SJSA1 (cell line): ENCODE data around the gene TMEM151A. TPM values are rescaled to one million over a fixed set of nuclear protein-coding genes. Genes with fewer than 3 reads are reported as not detected.
A peak's percentile ranks its signal among the peaks of the same experiment; 100 is the strongest.
"Not testable (repeated sequence)": the region's sequence is repeated elsewhere in the genome, so short reads cannot be mapped to it uniquely, and the experiment has no call there.

Experiments
- DNase-seq, 2 experiments: peaks; one replicate each; pipeline ENCODE4 v3.0.0-alpha.2; 2015 to 2020; ENCODE audit warnings: low spot score in 2 of 2, low read depth in 1 of 2
- H3K27ac ChIP-seq: fragments of 250-450 bp; sonication (Bioruptor Pico); 2 replicates; pipeline ENCODE4 v1.5.1; 2020; ENCODE audit warnings: mild to moderate bottlenecking, moderate library complexity
- H3K27me3 ChIP-seq: fragments of 250-450 bp; sonication (Bioruptor Pico); replicated peaks from 2 replicates; pipeline ENCODE4 v1.5.1; 2020; ENCODE audit warnings: mild to moderate bottlenecking, moderate library complexity
- H3K36me3 ChIP-seq: fragments of 250-450 bp; sonication (Bioruptor Pico); 2 replicates; pipeline ENCODE4 v1.5.1; 2020; ENCODE audit warnings: mild to moderate bottlenecking
- H3K4me1 ChIP-seq: fragments of 250-450 bp; sonication (Bioruptor Pico); replicated peaks from 2 replicates; pipeline ENCODE4 v1.6.1; 2021; ENCODE audit warnings: mild to moderate bottlenecking
- H3K4me3 ChIP-seq: fragments of 250-450 bp; sonication (Bioruptor Pico); 2 replicates; pipeline ENCODE4 v1.5.1; 2020; ENCODE audit warnings: mild to moderate bottlenecking
- H3K9me3 ChIP-seq: fragments of 250-450 bp; sonication (Bioruptor Pico); replicated peaks from 2 replicates; pipeline ENCODE4 v1.5.1; 2020; ENCODE audit warnings: mild to moderate bottlenecking
- total RNA-seq: library from RNA; depleted of rRNA; stranded (reverse); fragments of >200 nt; shearing (Covaris generic); gene quantifications from 2 replicates; pipeline ENCODE4 v1.2.3, GENCODE V29; 2014

The TMEM151A gene
- total RNA-seq, 1 experiment from 2014 or later, result 0.61 TPM

GRCh38 chr11:66272596-66272995, 19.1 kb upstream of the TMEM151A start:
- no peak overlapping the region for H3K4me3 ChIP-seq
- no peaks in the 10 kb centered on the region for H3K9me3 ChIP-seq
- H3K27me3 ChIP-seq, result no peaks in the 10 kb centered on the region
- peaks cover 75% of the 10 kb centered on the region for H3K36me3 ChIP-seq
- peaks cover 14% of the 10 kb centered on the region for H3K4me1 ChIP-seq
- DNase-seq, result no peak
- H3K27ac ChIP-seq, result no peak overlapping the region

- peaks cover 16% of the 10 kb centered on the region for H3K4me1 ChIP-seq
- DNase-seq, result no peak
- peaks cover 72% of the 10 kb centered on the region for H3K36me3 ChIP-seq
- H3K9me3 ChIP-seq, result no peaks in the 10 kb centered on the region
- H3K27me3 ChIP-seq, result no peaks in the 10 kb centered on the region
- H3K27ac ChIP-seq, result no peak overlapping the region
- no peak overlapping the region for H3K4me3 ChIP-seq
These were observed 17.5 kb upstream of the TMEM151A start for GRCh38 chr11:66274219-66274618.

GRCh38 chr11:66275396-66275795, 16.3 kb upstream of the TMEM151A start:
- no peaks in the 10 kb centered on the region for H3K27me3 ChIP-seq
- no peaks in the 10 kb centered on the region for H3K9me3 ChIP-seq
- peaks cover 72% of the 10 kb centered on the region for H3K36me3 ChIP-seq
- no peak overlapping the region for H3K27ac ChIP-seq
- DNase-seq, result no peak
- H3K4me1 ChIP-seq, result peaks cover 12% of the 10 kb centered on the region
- H3K4me3 ChIP-seq, result no peak overlapping the region

- H3K27ac ChIP-seq, result no peak overlapping the region
- H3K4me1 ChIP-seq, result peaks cover 19% of the 10 kb centered on the region
- H3K36me3 ChIP-seq, result peaks cover 65% of the 10 kb centered on the region
- no peaks in the 10 kb centered on the region for H3K9me3 ChIP-seq
- no peak for DNase-seq
- H3K4me3 ChIP-seq, result no peak overlapping the region
- H3K27me3 ChIP-seq, result no peaks in the 10 kb centered on the region
These were observed 15.6 kb upstream of the TMEM151A start for GRCh38 chr11:66275984-66276612.

- not testable (repeated sequence) for H3K4me3 ChIP-seq, DNase-seq, H3K27ac ChIP-seq, H3K9me3 ChIP-seq, H3K27me3 ChIP-seq
- peaks cover 23% of the 10 kb centered on the region for H3K4me1 ChIP-seq
- peaks cover 64% of the 10 kb centered on the region for H3K36me3 ChIP-seq
These were observed 15.1 kb upstream of the TMEM151A start for GRCh38 chr11:66276619-66277018.

- H3K36me3 ChIP-seq, result peaks cover 59% of the 10 kb centered on the region
- DNase-seq, H3K27me3 ChIP-seq, H3K9me3 ChIP-seq, H3K4me3 ChIP-seq, H3K27ac ChIP-seq: not testable (repeated sequence)
- H3K4me1 ChIP-seq, result peaks cover 23% of the 10 kb centered on the region
These were observed 14.6 kb upstream of the TMEM151A start for GRCh38 chr11:66277064-66277463.

- Histone ChIP-seq H3K4me3 (peak within 1 kb of the TSS; percentile 27), H3K27me3 (no peaks in the 10 kb centered on the region), H3K27ac (no peak within 1 kb of the TSS), H3K36me3 (peaks cover 55% of the 10 kb centered on the region), H3K4me1 (peaks cover 27% of the 10 kb centered on the region), H3K9me3 (no peaks in the 10 kb centered on the region)
- DNase-seq, result no peak
These were observed 14.0 kb upstream of the TMEM151A start, which contains the start of gene CNIH2 for GRCh38 chr11:66277471-66278362. CNIH2 (plus strand) TSS chr11:66278175; CDS start chr11:66278457, 282 bp downstream.

- H3K4me1 ChIP-seq, result peaks cover 28% of the 10 kb centered on the region
- peaks cover 54% of the 10 kb centered on the region for H3K36me3 ChIP-seq
- H3K4me3 ChIP-seq, result peak overlapping the region; percentile 27
- no peak for DNase-seq
- H3K9me3 ChIP-seq, result no peaks in the 10 kb centered on the region
- H3K27ac ChIP-seq, result no peak overlapping the region
- no peaks in the 10 kb centered on the region for H3K27me3 ChIP-seq
These were observed 13.2 kb upstream of the TMEM151A start for GRCh38 chr11:66278363-66279091.

- Histone ChIP-seq H3K4me1 (peaks cover 28% of the 10 kb centered on the region), H3K4me3 (no peak overlapping the region), H3K9me3 (no peaks in the 10 kb centered on the region), H3K27ac (no peak overlapping the region), H3K36me3 (peaks cover 50% of the 10 kb centered on the region), H3K27me3 (no peaks in the 10 kb centered on the region)
- DNase-seq, result no peak
These were observed 12.5 kb upstream of the TMEM151A start for GRCh38 chr11:66279092-66279734.

- no peak for DNase-seq
- Histone ChIP-seq H3K27me3 (no peaks in the 10 kb centered on the region), H3K4me3 (no peak overlapping the region), H3K4me1 (peaks cover 28% of the 10 kb centered on the region), H3K36me3 (peaks cover 52% of the 10 kb centered on the region), H3K27ac (no peak overlapping the region), H3K9me3 (no peaks in the 10 kb centered on the region)
These were observed 11.3 kb upstream of the TMEM151A start for GRCh38 chr11:66280428-66280827.

GRCh38 chr11:66281001-66281400, 10.7 kb upstream of the TMEM151A start:
- Histone ChIP-seq H3K4me3 (no peak overlapping the region), H3K27me3 (no peaks in the 10 kb centered on the region), H3K9me3 (no peaks in the 10 kb centered on the region), H3K4me1 (peaks cover 28% of the 10 kb centered on the region), H3K27ac (no peak overlapping the region), H3K36me3 (peaks cover 50% of the 10 kb centered on the region)
- no peak for DNase-seq

- Histone ChIP-seq H3K4me3 (no peak overlapping the region), H3K27ac (no peak overlapping the region), H3K9me3 (no peaks in the 10 kb centered on the region), H3K36me3 (peaks cover 53% of the 10 kb centered on the region), H3K4me1 (peaks cover 28% of the 10 kb centered on the region), H3K27me3 (no peaks in the 10 kb centered on the region)
- no peak for DNase-seq
These were observed 9.8 kb upstream of the TMEM151A start for GRCh38 chr11:66281776-66282467.
